Measurements from ENCODE around the gene RAD21L1. TPM values are rescaled to one million over a fixed set of nuclear protein-coding genes. Genes with fewer than 3 reads are reported as not detected.
"Not testable (repeated sequence)": the region's sequence is repeated elsewhere in the genome, so short reads cannot be mapped to it uniquely, and the experiment has no call there.

The RAD21L1 gene
- total and polyA plus RNA-seq, 5 donors = not detected

GRCh38 chr20:1232286-1233111 lies 6.7 kb downstream of the RAD21L1 start:
- H3K27ac ChIP-seq (ENCODE audit: low read length) = no peak overlapping the region
- H3K9me3 ChIP-seq (ENCODE audit: control insufficient read depth, low read length) = no peaks in the 10 kb centered on the region
- 77% methylated on average over 3 of the region's 3 CpGs for WGBS
- ATAC-seq (no peak), DNase-seq (no peak)
- no peak overlapping the region for H3K4me3 ChIP-seq (ENCODE audit: low read length)
- intact Hi-C loops (cut with DNase I) = no loop called here
- H3K4me1 ChIP-seq (ENCODE audit: control insufficient read depth, insufficient read depth, low read length) = no peaks in the 10 kb centered on the region
- H3K27me3 ChIP-seq (ENCODE audit: control insufficient read depth, insufficient read depth) = no peaks in the 10 kb centered on the region

GRCh38 chr20:1240549-1240948 lies 14.7 kb downstream of the RAD21L1 start:
- H3K9me3 ChIP-seq (ENCODE audit: control insufficient read depth, low read length) = no peaks in the 10 kb centered on the region
- ATAC-seq (no peak), DNase-seq (no peak)
- H3K4me3 ChIP-seq (ENCODE audit: low read length) = no peak overlapping the region
- no peaks in the 10 kb centered on the region for H3K4me1 ChIP-seq (ENCODE audit: control insufficient read depth, insufficient read depth, low read length)
- no peak overlapping the region for H3K27ac ChIP-seq (ENCODE audit: low read length)
- intact Hi-C loops (cut with DNase I) = no loop called here
- no peaks in the 10 kb centered on the region for H3K27me3 ChIP-seq (ENCODE audit: control insufficient read depth, insufficient read depth)
- WGBS = 79% methylated on average over 5 of the region's 5 CpGs

- Histone ChIP-seq H3K9me3 (ENCODE audit: control insufficient read depth, low read length) (no peaks in the 10 kb centered on the region), H3K27ac (ENCODE audit: low read length) (no peak overlapping the region), H3K4me3 (ENCODE audit: low read length) (no peak overlapping the region), H3K4me1 (ENCODE audit: control insufficient read depth, insufficient read depth, low read length) (no peaks in the 10 kb centered on the region), H3K27me3 (ENCODE audit: control insufficient read depth, insufficient read depth) (no peaks in the 10 kb centered on the region)
- no peak for DNase-seq
- ATAC-seq = no peak
- intact Hi-C loops (cut with DNase I) = no loop called here
These were observed 15.6 kb downstream of the RAD21L1 start for GRCh38 chr20:1241456-1241855.

- WGBS = 81% methylated on average over 3 of the region's 3 CpGs
- Histone ChIP-seq H3K27me3 (ENCODE audit: control insufficient read depth, insufficient read depth) (no peaks in the 10 kb centered on the region), H3K27ac (ENCODE audit: low read length) (no peak overlapping the region), H3K4me1 (ENCODE audit: control insufficient read depth, insufficient read depth, low read length) (no peaks in the 10 kb centered on the region), H3K4me3 (ENCODE audit: low read length) (no peak overlapping the region), H3K9me3 (ENCODE audit: control insufficient read depth, low read length) (no peaks in the 10 kb centered on the region)
- ATAC-seq = no peak
- no peak for DNase-seq
- intact Hi-C loops (cut with DNase I) = no loop called here
These were observed 16.3 kb downstream of the RAD21L1 start for GRCh38 chr20:1242099-1242498.

GRCh38 chr20:1242530-1242929 lies 16.7 kb downstream of the RAD21L1 start:
- intact Hi-C loops (cut with DNase I) = no loop called here
- WGBS = 47% methylated on average over 2 of the region's 2 CpGs
- Histone ChIP-seq H3K27me3 (ENCODE audit: control insufficient read depth, insufficient read depth) (no peaks in the 10 kb centered on the region), H3K4me3 (ENCODE audit: low read length) (no peak overlapping the region), H3K9me3 (ENCODE audit: control insufficient read depth, low read length) (no peaks in the 10 kb centered on the region), H3K27ac (ENCODE audit: low read length) (no peak overlapping the region), H3K4me1 (ENCODE audit: control insufficient read depth, insufficient read depth, low read length) (no peaks in the 10 kb centered on the region)
- DNase-seq (no peak), ATAC-seq (no peak)

GRCh38 chr20:1245578-1245977 lies 19.7 kb downstream of the RAD21L1 start:
- 28% methylated on average over 2 of the region's 2 CpGs for WGBS
- H3K27me3 ChIP-seq (ENCODE audit: control insufficient read depth, insufficient read depth) = no peaks in the 10 kb centered on the region
- no peak overlapping the region for H3K4me3 ChIP-seq (ENCODE audit: low read length)
- no peaks in the 10 kb centered on the region for H3K4me1 ChIP-seq (ENCODE audit: control insufficient read depth, insufficient read depth, low read length)
- intact Hi-C loops (cut with DNase I) = no loop called here
- ATAC-seq (no peak), DNase-seq (no peak)
- H3K9me3 ChIP-seq (ENCODE audit: control insufficient read depth, low read length) = no peaks in the 10 kb centered on the region
- H3K27ac ChIP-seq (ENCODE audit: low read length) = no peak overlapping the region

- H3K27me3 ChIP-seq (ENCODE audit: control insufficient read depth, insufficient read depth) = no peaks in the 10 kb centered on the region
- no peak for ATAC-seq
- no peak overlapping the region for H3K27ac ChIP-seq (ENCODE audit: low read length)
- H3K4me1 ChIP-seq (ENCODE audit: control insufficient read depth, insufficient read depth, low read length) = no peaks in the 10 kb centered on the region
- DNase-seq = no peak
- intact Hi-C loops (cut with DNase I) = no loop called here
- H3K9me3 ChIP-seq (ENCODE audit: control insufficient read depth, low read length) = no peaks in the 10 kb centered on the region
- H3K4me3 ChIP-seq (ENCODE audit: low read length) = no peak overlapping the region
These were observed 21.8 kb downstream of the RAD21L1 start for GRCh38 chr20:1247689-1248088.

- intact Hi-C loops (cut with DNase I); ATAC-seq; H3K4me3 ChIP-seq (ENCODE audit: low read length); H3K27me3 ChIP-seq (ENCODE audit: control insufficient read depth, insufficient read depth); H3K4me1 ChIP-seq (ENCODE audit: control insufficient read depth, insufficient read depth, low read length); H3K9me3 ChIP-seq (ENCODE audit: control insufficient read depth, low read length); H3K27ac ChIP-seq (ENCODE audit: low read length); DNase-seq: not testable (repeated sequence)
- WGBS = 89% methylated on average over 2 of the region's 2 CpGs
These were observed 24.4 kb downstream of the RAD21L1 start for GRCh38 chr20:1250282-1250681.

- no peaks in the 10 kb centered on the region for H3K4me1 ChIP-seq (ENCODE audit: control insufficient read depth, insufficient read depth, low read length)
- no peak for ATAC-seq
- no peak for DNase-seq
- 73% methylated on average over 3 of the region's 3 CpGs for WGBS
- intact Hi-C loops (cut with DNase I) = no loop called here
- no peak overlapping the region for H3K27ac ChIP-seq (ENCODE audit: low read length)
- no peak overlapping the region for H3K4me3 ChIP-seq (ENCODE audit: low read length)
- H3K27me3 ChIP-seq (ENCODE audit: control insufficient read depth, insufficient read depth) = no peaks in the 10 kb centered on the region
- H3K9me3 ChIP-seq (ENCODE audit: control insufficient read depth, low read length) = no peaks in the 10 kb centered on the region
These were observed 26.6 kb downstream of the RAD21L1 start for GRCh38 chr20:1252416-1252815.

GRCh38 chr20:1254254-1254653 lies 28.4 kb downstream of the RAD21L1 start:
- H3K9me3 ChIP-seq (ENCODE audit: control insufficient read depth, low read length) = no peaks in the 10 kb centered on the region
- WGBS = 45% methylated on average over 2 of the region's 2 CpGs
- DNase-seq (no peak), ATAC-seq (no peak)
- no peak overlapping the region for H3K4me3 ChIP-seq (ENCODE audit: low read length)
- no peaks in the 10 kb centered on the region for H3K27me3 ChIP-seq (ENCODE audit: control insufficient read depth, insufficient read depth)
- intact Hi-C loops (cut with DNase I) = no loop called here
- H3K4me1 ChIP-seq (ENCODE audit: control insufficient read depth, insufficient read depth, low read length) = no peaks in the 10 kb centered on the region
- H3K27ac ChIP-seq (ENCODE audit: low read length) = no peak overlapping the region

GRCh38 chr20:1255675-1256074 lies 29.8 kb downstream of the RAD21L1 start:
- Histone ChIP-seq H3K4me3 (ENCODE audit: low read length) (no peak overlapping the region), H3K27me3 (ENCODE audit: control insufficient read depth, insufficient read depth) (no peaks in the 10 kb centered on the region), H3K4me1 (ENCODE audit: control insufficient read depth, insufficient read depth, low read length) (no peaks in the 10 kb centered on the region), H3K27ac (ENCODE audit: low read length) (no peak overlapping the region), H3K9me3 (ENCODE audit: control insufficient read depth, low read length) (no peaks in the 10 kb centered on the region)
- no peak for ATAC-seq
- no peak for DNase-seq
- 65% methylated on average over 2 of the region's 2 CpGs for WGBS
- intact Hi-C loops (cut with DNase I) = no loop called here

- intact Hi-C loops (cut with DNase I) = no loop called here
- no peak for DNase-seq
- ATAC-seq = no peak
- no peak overlapping the region for H3K4me3 ChIP-seq (ENCODE audit: low read length)
- H3K27ac ChIP-seq (ENCODE audit: low read length) = no peak overlapping the region
- H3K27me3 ChIP-seq (ENCODE audit: control insufficient read depth, insufficient read depth) = no peaks in the 10 kb centered on the region
- 86% methylated on average over 1 of the region's 1 CpG for whole genome bisulfite sequencing
- no peaks in the 10 kb centered on the region for H3K9me3 ChIP-seq (ENCODE audit: control insufficient read depth, low read length)
- H3K4me1 ChIP-seq (ENCODE audit: control insufficient read depth, insufficient read depth, low read length) = no peaks in the 10 kb centered on the region
These were observed 38.0 kb downstream of the RAD21L1 start for GRCh38 chr20:1263853-1264252.

Data from right cardiac atrium (tissue), 5 donors.